HG02763 (cell line): ENCODE measurements around the gene TNIP2.
"Not testable (repeated sequence)": the region's sequence is repeated elsewhere in the genome, so short reads cannot be mapped to it uniquely, and the experiment has no call there.

Experiments used
- ATAC-seq: cut with Tn5 transposase; IDR thresholded peaks from one replicate; pipeline ENCODE4 v1.9.1; 2021; ENCODE audit warnings: mild to moderate bottlenecking, moderate library complexity; ENCODE audit not compliant: unreplicated experiment

Gene TNIP2

GRCh38 chr4:2794486-2795299 lies 38.6 kb upstream of the TNIP2 start:
- no peak for ATAC-seq

- no peak for ATAC-seq
These were observed 37.7 kb upstream of the TNIP2 start for GRCh38 chr4:2793586-2794485.

- ATAC-seq = peak; percentile 38
These were observed 36.8 kb upstream of the TNIP2 start, which contains the start of gene SH3BP2 for GRCh38 chr4:2792711-2793585. TSS of gene SH3BP2 (plus strand) at chr4:2793085. CDS start at chr4:2820618, 27,533 bp downstream.

GRCh38 chr4:2792396-2792710 lies 36.2 kb upstream of the TNIP2 start:
- no peak for ATAC-seq

GRCh38 chr4:2791518-2792395 lies 35.6 kb upstream of the TNIP2 start:
- ATAC-seq = no peak

GRCh38 chr4:2790583-2791517 lies 34.7 kb upstream of the TNIP2 start:
- no peak for ATAC-seq

GRCh38 chr4:2789793-2790582 lies 33.9 kb upstream of the TNIP2 start:
- no peak for ATAC-seq

- ATAC-seq = no peak
These were observed 33.2 kb upstream of the TNIP2 start for GRCh38 chr4:2789351-2789750.

GRCh38 chr4:2788532-2789103 lies 32.5 kb upstream of the TNIP2 start:
- ATAC-seq = no peak

GRCh38 chr4:2788101-2788500 lies 32.0 kb upstream of the TNIP2 start:
- ATAC-seq = no peak

- ATAC-seq = peak; percentile 67
These were observed 31.3 kb upstream of the TNIP2 start for GRCh38 chr4:2787230-2788100.

- no peak for ATAC-seq
These were observed 30.7 kb upstream of the TNIP2 start for GRCh38 chr4:2786794-2787229.

- ATAC-seq = no peak
These were observed 30.1 kb upstream of the TNIP2 start for GRCh38 chr4:2786152-2786671.

GRCh38 chr4:2785613-2786012 lies 29.5 kb upstream of the TNIP2 start:
- no peak for ATAC-seq

- no peak for ATAC-seq
These were observed 27.7 kb upstream of the TNIP2 start for GRCh38 chr4:2783790-2784189.

- no peak for ATAC-seq
These were observed 25.8 kb upstream of the TNIP2 start for GRCh38 chr4:2781911-2782310.

GRCh38 chr4:2780643-2781042 lies 24.5 kb upstream of the TNIP2 start:
- not testable (repeated sequence) for ATAC-seq
